ENCODE measurements around the gene TTC31. TPM values are rescaled to one million over a fixed set of nuclear protein-coding genes. Genes with fewer than 3 reads are reported as not detected.

TTC31 gene
- total RNA-seq, 1 donor from 2014 or later: 16.0 TPM

Other genes with a start within 250 kb of the TTC31 start
- gene SLC4A5, start 139.7 kb upstream of the TTC31 start, total RNA-seq: 0.89 and 1.2 TPM in 2 replicates
- gene DCTN1, start 102.8 kb upstream of the TTC31 start, total RNA-seq: 87.2 and 196 TPM in 2 replicates
- 1.4 and 3.9 TPM in 2 replicates for gene C2orf81, start 61.5 kb upstream of the TTC31 start, total RNA-seq
- 39.5 and 56.6 TPM in 2 replicates for gene WDR54, start 61.4 kb upstream of the TTC31 start, total RNA-seq
- gene RTKN, start 41.1 kb upstream of the TTC31 start, total RNA-seq: 60.8 TPM in 2 replicates
- 8.7 and 27.2 TPM in 2 replicates for gene INO80B, start 28.0 kb upstream of the TTC31 start, total RNA-seq
- 40.8 and 57.3 TPM in 2 replicates for gene WBP1, start 24.6 kb upstream of the TTC31 start, total RNA-seq
- 56.3 and 67.7 TPM in 2 replicates for gene MOGS, start 17.7 kb upstream of the TTC31 start, total RNA-seq
- gene MRPL53, start 10.4 kb upstream of the TTC31 start, total RNA-seq: 15.2 and 24.0 TPM in 2 replicates
- gene CCDC142, start 83 bp upstream of the TTC31 start, total RNA-seq: 9.7 and 12.8 TPM in 2 replicates
- gene LBX2, start 16.5 kb downstream of the TTC31 start, total RNA-seq: 0.99 and 1.0 TPM in 2 replicates
- 19.1 and 20.7 TPM in 2 replicates for gene PCGF1, start 24.6 kb downstream of the TTC31 start, total RNA-seq
- 0.05 TPM in 1 of 2 replicates, not detected in the other for gene TLX2, start 31.4 kb downstream of the TTC31 start, total RNA-seq
- gene DQX1, start 43.1 kb downstream of the TTC31 start, total RNA-seq: 0.05 TPM in 1 of 2 replicates, not detected in the other
- 54.7 and 83.7 TPM in 2 replicates for gene AUP1, start 46.6 kb downstream of the TTC31 start, total RNA-seq
- 20.0 and 50.7 TPM in 2 replicates for gene HTRA2, start 46.9 kb downstream of the TTC31 start, total RNA-seq
- gene LOXL3, start 70.9 kb downstream of the TTC31 start, total RNA-seq: 1.0 and 1.1 TPM in 2 replicates
- gene DOK1, start 71.6 kb downstream of the TTC31 start, total RNA-seq: 13.0 and 19.8 TPM in 2 replicates
- 0.17 and 0.85 TPM in 2 replicates for gene M1AP, start 165.2 kb downstream of the TTC31 start, total RNA-seq
- gene SEMA4F, start 171.2 kb downstream of the TTC31 start, total RNA-seq: 7.5 and 10.6 TPM in 2 replicates